ENCODE results near the gene FKBP4.

- no peak for TF ChIP-seq POLR2A (IDR thresholded peaks at IDR 0.05)
- TF ChIP-seq CTCF (IDR thresholded peaks at IDR 0.05), result no peak
These were observed 46.4 kb downstream of the FKBP4 start for GRCh38 chr12:2841056-2841650.
